Measurements from ENCODE around the gene GNG12. TPM values are rescaled to one million over a fixed set of nuclear protein-coding genes. Genes with fewer than 3 reads are reported as not detected.

GNG12 gene
- total RNA-seq, 1 donor from 2014 or later, result 68.4 TPM

GRCh38 chr1:67652800-67653199 lies 180.5 kb downstream of the GNG12 start:
- DNase-seq (ENCODE audit: low spot score), result no peak

Other genes with a start within 250 kb of the GNG12 start
- gene GADD45A, start 148.3 kb downstream of the GNG12 start, total RNA-seq, result 50.8 TPM
- 2.7 TPM for gene DIRAS3, start 217.2 kb upstream of the GNG12 start, total RNA-seq